WTC11 (cell line): ENCODE measurements around the gene PSME2. TPM values are rescaled to one million over a fixed set of nuclear protein-coding genes. Genes with fewer than 3 reads are reported as not detected.

ENCODE experiments used
- ATAC-seq: fragments of 200-7000 bp; cut with Tn5 transposase; 2 replicates; pipeline ENCODE4 v1.10.0; 2021; ENCODE audit warnings: mild to moderate bottlenecking, moderate library complexity
- CTCF ChIA-PET: fragments of 300-600 bp; sonication (Branson Sonifier 250); formaldehyde crosslinking; loops from one replicate; lab custom pipeline; 2021; ENCODE audit warnings: antibody characterized with exemption; lab: Charles Lee
- POLR2A ChIA-PET: fragments of 350-600 bp; sonication (Branson Sonifier 250); formaldehyde crosslinking; loops from one replicate; lab custom pipeline; 2021; ENCODE audit warnings: antibody characterized with exemption; lab: Charles Lee
- DNase-seq: peaks from one replicate; pipeline ENCODE4 v3.0.0; 2021; ENCODE audit warnings: low spot score
- H3K27ac Mint-ChIP-seq: 2 replicates; pipeline ENCODE4 v1.8.0; 2021; ENCODE audit warnings: mixed read lengths
- H3K27me3 Mint-ChIP-seq: 2 replicates; pipeline ENCODE4 v1.8.0; 2021; ENCODE audit warnings: low read depth, mild to moderate bottlenecking, moderate library complexity, mixed read lengths
- H3K36me3 Mint-ChIP-seq: 2 replicates; pipeline ENCODE4 v1.8.0; 2021; ENCODE audit warnings: mixed read lengths
- H3K4me1 Mint-ChIP-seq: 2 replicates; pipeline ENCODE4 v1.8.0; 2022; ENCODE audit warnings: mixed read lengths
- H3K4me3 Mint-ChIP-seq: 2 replicates; pipeline ENCODE4 v1.8.0; 2021; ENCODE audit warnings: mild to moderate bottlenecking, moderate library complexity, mixed read lengths
- H3K9me3 Mint-ChIP-seq: 2 replicates; pipeline ENCODE4 v1.8.0; 2021; ENCODE audit warnings: mixed read lengths
- CTCF ChIP-seq: fragments of 200-600 bp; IDR thresholded peaks from 2 replicates; pipeline ENCODE4 v1.8.0; 2022; ENCODE audit warnings: antibody characterized with exemption
- ESRRA ChIP-seq: sonication (generic); formaldehyde crosslinking; IDR thresholded peaks from 2 replicates; pipeline ENCODE4 v1.8.1; 2022; ENCODE audit warnings: mild to moderate bottlenecking, missing genetic modification reagents, borderline replicate concordance
- ETV6 ChIP-seq: sonication (generic); formaldehyde crosslinking; IDR thresholded peaks from 2 replicates; pipeline ENCODE4 v1.8.1; 2022; ENCODE audit warnings: mild to moderate bottlenecking, missing genetic modification reagents
- GABPB1 ChIP-seq: sonication (generic); formaldehyde crosslinking; IDR thresholded peaks from 2 replicates; pipeline ENCODE4 v1.8.1; 2023; ENCODE audit warnings: mild to moderate bottlenecking, missing genetic modification reagents
- GRHL2 ChIP-seq: fragments of 250-450 bp; sonication (Bioruptor Pico); IDR thresholded peaks from 2 replicates; pipeline ENCODE4 v1.8.0; 2022; ENCODE audit warnings: mild to moderate bottlenecking, moderate library complexity; ENCODE audit not compliant: insufficient replicate concordance, severe bottlenecking
- HMGXB4 ChIP-seq: sonication (generic); formaldehyde crosslinking; IDR thresholded peaks from 2 replicates; pipeline ENCODE4 v1.8.1; 2023; ENCODE audit warnings: mild to moderate bottlenecking, moderate library complexity, missing genetic modification reagents
- JAZF1 ChIP-seq: fragments of 250-450 bp; sonication (Bioruptor Pico); IDR thresholded peaks from 2 replicates; pipeline ENCODE4 v1.9.0; 2021; ENCODE audit warnings: moderate library complexity, mild to moderate bottlenecking, inconsistent platforms
- KAT7 ChIP-seq: sonication (generic); formaldehyde crosslinking; IDR thresholded peaks from 2 replicates; pipeline ENCODE4 v1.8.1; 2023; ENCODE audit warnings: missing genetic modification reagents, mild to moderate bottlenecking, borderline replicate concordance
- MAX ChIP-seq: sonication (generic); formaldehyde crosslinking; IDR thresholded peaks from 2 replicates; pipeline ENCODE4 v1.8.0; 2022; ENCODE audit warnings: mild to moderate bottlenecking, missing genetic modification reagents
- NFATC4 ChIP-seq: fragments of 250-450 bp; sonication (Bioruptor Pico); IDR thresholded peaks from 2 replicates; pipeline ENCODE4 v1.9.0; 2021; ENCODE audit warnings: mild to moderate bottlenecking
- NFYB ChIP-seq: sonication (generic); formaldehyde crosslinking; conservative IDR thresholded peaks from 2 replicates; pipeline ENCODE4 v1.8.0; 2022; ENCODE audit warnings: low read depth, missing genetic modification reagents
- PREB ChIP-seq: sonication (generic); formaldehyde crosslinking; IDR thresholded peaks from 2 replicates; pipeline ENCODE4 v1.8.1; 2022; ENCODE audit warnings: mild to moderate bottlenecking, missing genetic modification reagents, moderate library complexity, borderline replicate concordance
- PRRX2 ChIP-seq: fragments of 250-450 bp; sonication (Bioruptor Pico); IDR thresholded peaks from 2 replicates; pipeline ENCODE4 v1.8.0; 2021; ENCODE audit warnings: mild to moderate bottlenecking
- RORB ChIP-seq: fragments of 250-450 bp; sonication (Bioruptor Pico); IDR thresholded peaks from 2 replicates; pipeline ENCODE4 v1.9.0; 2021; ENCODE audit warnings: mild to moderate bottlenecking
- SP1 ChIP-seq: sonication (generic); formaldehyde crosslinking; conservative IDR thresholded peaks from 2 replicates; pipeline ENCODE4 v1.8.1; 2022; ENCODE audit warnings: missing genetic modification reagents
- USF1 ChIP-seq: sonication (generic); formaldehyde crosslinking; IDR thresholded peaks from 2 replicates; pipeline ENCODE4 v1.8.0; 2022; ENCODE audit warnings: mild to moderate bottlenecking, missing genetic modification reagents
- USF2 ChIP-seq: sonication (generic); formaldehyde crosslinking; IDR thresholded peaks from 2 replicates; pipeline ENCODE4 v1.8.1; 2023; ENCODE audit warnings: mild to moderate bottlenecking, missing genetic modification reagents, moderate library complexity
- ZNF138 ChIP-seq: sonication (generic); formaldehyde crosslinking; conservative IDR thresholded peaks from 2 replicates; pipeline ENCODE4 v1.8.1; 2022; ENCODE audit warnings: mild to moderate bottlenecking, moderate library complexity, missing genetic modification reagents
- ZNF423 ChIP-seq: fragments of 250-450 bp; sonication (Bioruptor Pico); IDR thresholded peaks from 2 replicates; pipeline ENCODE4 v2.1.2; 2022; ENCODE audit warnings: mild to moderate bottlenecking, moderate library complexity
- ZNF425 ChIP-seq: fragments of 250-450 bp; sonication (Bioruptor Pico); conservative IDR thresholded peaks from 2 replicates; pipeline ENCODE4 v1.9.0; 2021; ENCODE audit warnings: mild to moderate bottlenecking
- total RNA-seq: library from RNA; stranded (reverse); gene quantifications from 3 replicates; pipeline ENCODE4 v1.2.3, GENCODE V29; 2021

PSME2 gene
- total RNA-seq, 1 experiment from 2014 or later, result 103 TPM

- POLR2A ChIA-PET, result interaction anchor here (0.5 to 2.3 kb wide), 15 partner anchors 10 to 876 kb away, joined by 3 to 13 read pairs (median 4); partner anchors contain the start of genes CHMP4A, DCAF11, EMC9 and IPO4
- CTCF ChIA-PET, result interaction anchor here (0.6 to 2.7 kb wide), 53 partner anchors 9 to 270 kb away, joined by 3 to 55 read pairs (median 6); partner anchors contain the start of genes CARMIL3, CHMP4A, CIDEB and DCAF11
- peak; percentile 97 for ATAC-seq
- Mint-ChIP-seq H3K4me3 (peak within 1 kb of the TSS; percentile 70), H3K9me3 (no peaks in the 10 kb centered on the region), H3K27me3 (no peaks in the 10 kb centered on the region), H3K4me1 (peaks cover 13% of the 10 kb centered on the region), H3K36me3 (peaks cover 34% of the 10 kb centered on the region), H3K27ac (peak within 1 kb of the TSS; percentile 90)
- peak; percentile 96 for TF ChIP-seq GABPB1 (CRISPR knock-in tag)
- peak; percentile 96 for TF ChIP-seq USF2 (CRISPR knock-in tag)
- no peak for TF ChIP-seq PREB (CRISPR knock-in tag)
- peak; percentile 50; the same call in 1 of the 2 replicates for TF ChIP-seq MAX (CRISPR knock-in tag)
- no peak for TF ChIP-seq RORB (CRISPR knock-in tag)
- TF ChIP-seq SP1, result 0 out of 2 replicates have a peak, but pooled peaks have one; percentile 46
- TF ChIP-seq GRHL2 (CRISPR knock-in tag), result no peak
- 0 out of 2 replicates have a peak, but pooled peaks have one; percentile 46 for TF ChIP-seq NFATC4 (CRISPR knock-in tag)
- TF ChIP-seq HMGXB4 (CRISPR knock-in tag), result peak; percentile 78; the same call in 1 of the 2 replicates
- peak; percentile 91 for TF ChIP-seq CTCF
- peak; percentile 95 for TF ChIP-seq USF1 (CRISPR knock-in tag)
- TF ChIP-seq ETV6 (CRISPR knock-in tag), result peak; percentile 73; the same call in 1 of the 2 replicates
- peak; percentile 62 for TF ChIP-seq PRRX2 (CRISPR knock-in tag)
- no peak for TF ChIP-seq NFYB (CRISPR knock-in tag)
- peak; percentile 99 for DNase-seq
Observed at GRCh38 chr14:24160850-24161804, 14.7 kb upstream of the PSME2 start, which contains the start of gene IRF9. IRF9 (plus strand) TSS chr14:24161265; CDS start chr14:24162145, 880 bp downstream.

- Mint-ChIP-seq H3K36me3 (peaks cover 40% of the 10 kb centered on the region), H3K9me3 (no peaks in the 10 kb centered on the region), H3K4me1 (peaks cover 13% of the 10 kb centered on the region), H3K4me3 (no peak overlapping the region), H3K27me3 (no peaks in the 10 kb centered on the region), H3K27ac (no peak overlapping the region)
- POLR2A ChIA-PET, result interaction anchor here (0.6 to 2.3 kb wide), 11 partner anchors 10 to 875 kb away, joined by 3 to 13 read pairs (median 5); partner anchors contain the start of genes DCAF11, EMC9, IPO4 and NRL
- ATAC-seq (no peak), DNase-seq (no peak)
- CTCF ChIA-PET, result interaction anchor here (0.9 to 2.7 kb wide), 35 partner anchors 9 to 271 kb away, joined by 3 to 55 read pairs (median 7); partner anchors contain the start of genes CHMP4A, CIDEB, DCAF11 and DHRS1
- TF ChIP-seq KAT7 (CRISPR knock-in tag), result no peak
- TF ChIP-seq NFYB (CRISPR knock-in tag), result no peak
- TF ChIP-seq JAZF1, result no peak
- TF ChIP-seq ZNF425, result no peak
- TF ChIP-seq ZNF423, result no peak
- TF ChIP-seq ZNF138 (CRISPR knock-in tag), result no peak
- no peak for TF ChIP-seq ESRRA (CRISPR knock-in tag)
- no peak for TF ChIP-seq CTCF
Observed at GRCh38 chr14:24160499-24160849, 14.1 kb upstream of the PSME2 start.
